HG02938 (cell line): Measurements from ENCODE around the gene NATD1.

Experiments used
- ATAC-seq: cut with Tn5 transposase; IDR thresholded peaks from one replicate; pipeline ENCODE4 v1.9.1; 2021; ENCODE audit warnings: mild to moderate bottlenecking, moderate library complexity; ENCODE audit not compliant: unreplicated experiment

NATD1 gene

GRCh38 chr17:21218101-21218500 lies 35.1 kb downstream of the NATD1 start:
- ATAC-seq, result no peak

GRCh38 chr17:21217346-21217745 lies 35.9 kb downstream of the NATD1 start:
- ATAC-seq, result no peak

DNA sequence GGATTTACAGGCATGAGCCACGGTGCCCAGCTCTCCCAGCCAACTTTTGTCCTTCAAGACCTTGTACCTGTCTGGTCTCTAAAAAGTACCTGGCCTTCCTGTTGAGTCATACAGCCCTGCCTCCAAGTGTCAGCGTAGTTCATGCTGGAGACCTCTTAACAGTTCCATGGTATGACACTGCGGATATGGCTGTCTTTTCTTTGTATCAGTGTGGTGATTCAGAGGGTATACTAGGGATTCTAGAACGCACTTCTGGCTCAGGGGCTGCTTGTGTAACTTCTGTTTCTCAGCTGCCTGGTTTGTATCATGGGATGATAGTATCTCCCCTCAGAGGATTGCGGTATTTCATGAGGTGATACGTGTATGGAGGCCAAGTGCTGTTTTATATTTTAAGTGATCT lies 37.3 kb downstream of the NATD1 start:
- ATAC-seq, result no peak

GRCh38 chr17:21214777-21215541 lies 38.3 kb downstream of the NATD1 start:
- peak; percentile 13 for ATAC-seq

- ATAC-seq, result peak; percentile 77
Measured at GRCh38 chr17:21214015-21214776, 39.0 kb downstream of the NATD1 start, which contains the start of gene TMEM11. Gene TMEM11, minus strand, starts transcription at chr17:21214161. Its CDS starts 9 bp downstream, at chr17:21214152.

- peak; percentile 18 for ATAC-seq
Measured at GRCh38 chr17:21213638-21214014, 39.6 kb downstream of the NATD1 start.

- ATAC-seq, result no peak
Measured at GRCh38 chr17:21212826-21213637, 40.2 kb downstream of the NATD1 start.

- no peak for ATAC-seq
Measured at GRCh38 chr17:21211825-21212479, 41.3 kb downstream of the NATD1 start.

DNA sequence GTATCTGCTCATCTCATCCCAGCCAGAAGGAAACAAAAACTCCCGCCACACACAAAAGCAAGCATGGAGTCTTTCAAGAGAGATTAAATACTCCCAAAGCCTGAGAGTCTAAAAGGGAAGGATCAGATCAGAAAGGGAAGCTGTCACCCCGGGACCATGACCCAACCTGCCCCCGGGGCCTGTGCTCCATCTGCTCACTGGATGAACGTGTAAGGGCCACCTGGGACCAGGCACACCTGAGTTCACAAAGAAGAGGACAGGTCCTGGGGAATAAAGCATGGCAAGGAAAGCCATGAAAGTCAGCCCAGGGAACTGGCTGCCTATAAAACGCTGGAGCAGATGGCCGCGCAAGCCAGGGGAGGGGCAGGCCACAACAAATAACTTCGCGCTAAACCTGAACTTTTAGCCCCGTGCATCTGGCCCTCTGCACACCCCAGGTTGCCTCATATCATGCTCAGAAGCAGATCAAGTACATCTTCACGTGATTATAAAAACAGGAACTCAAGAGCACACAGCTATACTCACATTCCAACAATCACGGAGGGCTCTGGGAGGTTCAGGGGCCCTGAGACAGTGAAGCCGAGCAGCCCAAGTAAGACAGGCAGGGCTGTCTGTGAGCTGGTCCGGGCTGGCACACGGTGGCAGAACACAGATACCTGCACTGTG lies 42.7 kb downstream of the NATD1 start:
- ATAC-seq, result no peak

- no peak for ATAC-seq
Measured at GRCh38 chr17:21209511-21210175, 43.6 kb downstream of the NATD1 start.

- no peak for ATAC-seq
Measured at GRCh38 chr17:21208352-21208751, 44.9 kb downstream of the NATD1 start.

DNA sequence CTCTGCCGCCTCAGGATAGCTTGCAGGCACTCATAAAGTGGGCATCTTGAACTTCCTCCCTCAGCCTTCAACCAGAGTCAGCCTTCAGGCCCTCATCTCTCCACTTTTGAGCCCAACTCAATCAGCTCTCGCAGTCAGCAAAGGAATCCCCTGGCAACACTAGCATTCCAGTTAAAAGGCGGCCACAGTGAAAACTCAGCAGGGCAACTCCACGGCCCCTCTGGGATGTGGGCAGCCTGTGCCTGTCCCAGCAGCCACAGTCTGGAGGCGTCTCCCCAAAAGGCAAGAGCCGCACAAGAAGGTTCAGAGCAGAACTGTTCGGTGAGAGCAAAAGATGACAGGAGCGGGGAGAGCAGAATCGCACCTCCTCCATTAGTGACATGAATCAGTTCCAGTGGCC lies 48.3 kb downstream of the NATD1 start:
- no peak for ATAC-seq

GRCh38 chr17:21202512-21202911 lies 50.7 kb downstream of the NATD1 start:
- no peak for ATAC-seq

- ATAC-seq, result no peak
Measured at GRCh38 chr17:21201874-21202273, 51.3 kb downstream of the NATD1 start.

GRCh38 chr17:21201298-21201595 lies 52.0 kb downstream of the NATD1 start:
- no peak for ATAC-seq

DNA sequence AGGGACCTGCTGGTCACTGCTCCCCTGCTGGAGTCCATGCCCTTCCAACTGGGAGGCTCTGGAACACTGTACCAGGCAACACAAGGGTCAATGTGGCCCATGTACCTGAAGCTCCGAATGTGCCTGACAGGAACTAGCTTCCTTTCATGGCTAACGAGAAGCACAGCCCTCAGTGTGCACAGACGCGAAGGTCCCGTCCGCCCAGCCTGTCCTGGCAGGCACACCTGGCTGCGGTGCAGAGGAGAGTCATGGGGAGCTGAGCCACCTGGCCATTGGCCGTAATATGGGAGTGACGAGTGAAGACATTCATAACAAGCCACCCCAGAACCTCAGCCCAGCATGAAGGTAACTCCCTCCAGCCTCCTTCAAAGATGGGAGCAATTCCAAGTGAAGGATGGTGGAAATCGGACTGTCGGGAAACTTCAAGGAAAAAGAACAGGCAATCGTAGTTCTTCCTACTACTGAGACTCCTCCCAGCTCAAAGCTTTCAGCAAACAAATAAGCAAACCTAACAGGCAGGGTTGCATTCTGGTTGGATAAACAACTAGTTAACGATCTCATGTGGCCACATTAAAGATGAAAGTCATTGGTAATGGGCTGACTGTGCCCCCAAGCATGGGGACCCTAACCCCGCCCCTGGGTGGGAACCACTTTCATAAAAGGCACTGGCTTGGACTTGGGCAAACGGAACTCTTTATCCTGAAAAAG lies 52.5 kb downstream of the NATD1 start:
- ATAC-seq, result no peak

DNA sequence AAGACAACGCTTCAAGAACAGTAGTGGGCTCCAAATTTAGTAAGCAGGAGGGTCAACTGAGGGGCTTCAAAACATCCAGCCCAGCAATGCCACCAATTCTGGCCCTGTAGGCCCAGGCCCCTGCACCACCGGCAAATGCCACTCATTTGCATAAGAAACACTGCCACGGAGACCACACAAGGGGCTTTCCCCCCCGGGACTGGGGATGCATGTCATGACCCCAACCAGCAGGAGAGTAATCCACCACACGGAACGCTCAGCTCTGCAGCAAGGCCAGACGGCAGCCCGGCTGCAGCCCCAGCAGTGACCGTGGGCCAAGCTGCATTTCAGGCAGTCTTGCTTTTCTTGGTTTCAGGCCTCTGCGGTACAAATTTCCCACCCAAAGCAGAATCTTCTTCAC lies 53.4 kb downstream of the NATD1 start:
- no peak for ATAC-seq

GRCh38 chr17:21199311-21199710 lies 53.9 kb downstream of the NATD1 start:
- ATAC-seq, result no peak

DNA sequence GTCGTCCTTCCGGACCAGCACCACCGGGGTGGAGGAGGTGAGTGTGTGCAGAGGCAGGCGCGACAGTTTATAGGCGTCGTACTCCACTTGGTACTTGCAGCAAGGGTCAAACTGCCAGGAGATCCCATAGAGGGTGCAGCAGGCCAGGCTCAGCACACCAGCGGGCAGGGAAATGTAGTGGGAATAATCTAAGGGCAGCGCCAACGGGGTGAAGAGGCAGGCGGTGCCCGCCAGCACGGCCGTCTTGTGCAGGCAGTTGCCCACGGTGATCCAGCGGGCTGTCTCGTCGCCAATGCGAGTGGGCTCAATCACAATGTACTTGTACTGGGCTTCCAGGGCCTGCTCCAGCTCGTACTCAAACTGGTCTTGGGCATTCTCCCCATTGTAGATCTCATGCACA lies 54.8 kb downstream of the NATD1 start:
- ATAC-seq, result no peak
